Activated gamma-delta T cell (primary cell): ENCODE results near the gene NOTCH3.

Source experiments
- DNase-seq: peaks from one replicate; lab custom pipeline; 2025; lab: John Stamatoyannopoulos, UW

NOTCH3 gene

GRCh38 chr19:15196360-15197005, 4.3 kb downstream of the NOTCH3 start:
- DNase-seq: no peak

DNA sequence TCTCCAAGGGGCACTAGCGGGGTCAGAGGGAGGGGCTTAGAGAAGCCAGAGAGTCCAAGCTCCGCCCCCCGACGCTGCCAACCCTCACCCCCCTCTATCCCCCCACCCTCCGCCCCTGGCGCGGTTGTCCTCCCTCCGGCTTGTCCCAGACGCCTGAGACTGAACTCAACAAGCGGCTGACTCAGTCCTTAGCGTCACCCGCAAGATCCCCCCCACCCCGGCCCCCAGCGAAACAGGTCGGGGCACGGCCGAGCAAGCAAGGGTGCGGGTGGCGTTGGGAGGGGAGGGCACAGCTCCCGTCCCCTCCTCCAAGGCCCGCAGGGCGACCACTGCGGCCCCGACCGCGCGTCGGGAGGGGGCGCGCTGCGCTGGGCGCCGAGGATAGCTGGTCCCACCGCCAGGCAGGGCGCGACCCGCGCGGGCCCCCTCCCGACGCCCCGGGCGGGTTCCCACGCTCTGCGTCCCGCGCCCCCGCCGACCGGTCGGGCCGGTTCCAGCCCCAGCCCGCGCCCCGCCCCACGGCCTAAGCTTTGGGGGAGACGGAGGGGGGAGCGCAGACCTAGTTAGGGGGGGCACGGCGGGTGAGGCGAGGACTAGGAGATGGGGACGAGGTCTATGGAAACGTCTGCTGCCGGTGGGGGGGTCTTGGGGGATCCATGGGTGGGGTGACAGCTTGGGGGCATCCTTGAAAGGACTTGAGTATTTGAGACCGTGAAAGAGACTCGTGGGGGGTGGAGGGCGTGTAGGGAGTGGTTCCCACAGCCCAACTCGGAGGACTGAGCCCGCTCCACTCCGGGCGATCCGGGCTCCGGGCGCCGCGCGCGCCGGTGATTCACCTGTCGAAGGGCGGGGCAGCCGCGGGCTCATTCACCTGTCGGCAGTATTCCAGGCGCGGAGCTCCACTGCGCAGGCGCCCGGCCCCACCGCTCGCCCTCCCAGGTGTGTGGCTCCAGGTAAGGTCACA, 5.1 kb downstream of the NOTCH3 start:
- no peak for DNase-seq

GRCh38 chr19:15194938-15195337, 5.9 kb downstream of the NOTCH3 start:
- no peak for DNase-seq

GRCh38 chr19:15191982-15192381, 8.8 kb downstream of the NOTCH3 start:
- DNase-seq: no peak

- no peak for DNase-seq
Observed at GRCh38 chr19:15191514-15191913, 9.3 kb downstream of the NOTCH3 start.

- DNase-seq: no peak
Observed at GRCh38 chr19:15188851-15189250, 11.9 kb downstream of the NOTCH3 start.

DNA sequence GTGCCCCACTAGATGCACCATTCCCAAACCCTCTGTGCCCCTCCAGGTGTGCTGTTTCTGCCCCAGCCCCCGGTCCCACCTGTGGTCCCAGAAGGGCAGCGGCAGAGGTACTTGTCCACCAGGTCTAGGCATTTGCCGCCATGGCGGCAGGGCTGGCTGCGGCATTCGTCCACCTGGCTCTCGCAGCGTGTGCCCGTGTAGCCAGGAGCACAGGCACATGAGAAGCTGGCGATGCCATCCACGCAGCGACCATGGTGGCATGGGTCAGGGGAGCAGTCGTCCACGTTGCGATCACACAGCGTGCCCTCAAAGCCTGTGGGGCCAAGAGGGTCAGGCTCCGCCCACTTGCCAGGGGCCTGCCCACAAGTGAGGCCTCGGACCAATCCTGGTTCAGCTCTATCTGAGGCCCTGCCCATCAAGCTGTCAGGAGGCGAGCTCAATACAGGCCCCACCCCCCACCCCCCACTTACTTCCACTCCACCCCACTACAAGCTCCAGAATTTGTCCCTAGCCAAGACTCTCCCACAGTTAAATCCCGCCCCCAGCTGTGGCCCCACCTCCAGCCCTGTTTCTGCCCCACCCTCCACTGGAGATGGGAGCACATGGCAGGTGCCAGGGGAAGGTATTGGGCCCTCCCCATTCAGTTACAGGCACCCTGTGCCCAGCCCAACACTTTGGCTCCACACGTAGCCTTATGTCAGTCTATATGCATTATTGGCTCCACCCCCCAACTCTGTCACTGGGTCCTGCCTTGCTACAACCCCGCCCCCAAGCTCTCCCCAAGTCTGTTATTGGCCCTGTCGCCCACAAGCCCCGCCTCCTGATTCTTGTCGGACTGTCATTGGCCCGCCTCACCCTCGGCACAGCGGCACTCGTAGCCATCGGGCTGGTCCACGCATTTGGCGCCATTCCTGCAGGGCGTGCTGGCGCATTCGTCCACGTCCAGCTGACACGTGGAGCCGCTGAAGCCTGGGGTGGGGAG, 13.5 kb downstream of the NOTCH3 start:
- no peak for DNase-seq

DNA sequence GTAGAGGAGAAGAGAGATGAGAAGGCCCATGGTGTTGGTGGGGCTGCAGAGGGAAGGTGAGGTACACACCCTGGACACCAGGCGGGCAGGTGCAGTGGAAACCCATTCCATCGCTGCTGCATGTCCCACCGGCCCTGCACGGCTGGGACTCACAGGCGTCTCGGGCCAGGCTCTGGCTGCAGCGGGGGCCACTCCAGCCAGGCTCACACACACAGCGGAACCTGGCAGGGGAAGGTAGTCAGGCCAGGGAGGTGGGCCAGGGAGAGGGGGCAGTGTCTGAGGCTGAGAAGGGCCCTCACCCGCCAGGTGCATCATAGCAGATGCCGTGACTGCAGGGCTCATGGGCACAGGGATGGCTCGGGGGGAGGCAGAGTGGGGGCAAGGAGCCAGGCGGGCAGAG, 15.6 kb downstream of the NOTCH3 start:
- no peak for DNase-seq

DNA sequence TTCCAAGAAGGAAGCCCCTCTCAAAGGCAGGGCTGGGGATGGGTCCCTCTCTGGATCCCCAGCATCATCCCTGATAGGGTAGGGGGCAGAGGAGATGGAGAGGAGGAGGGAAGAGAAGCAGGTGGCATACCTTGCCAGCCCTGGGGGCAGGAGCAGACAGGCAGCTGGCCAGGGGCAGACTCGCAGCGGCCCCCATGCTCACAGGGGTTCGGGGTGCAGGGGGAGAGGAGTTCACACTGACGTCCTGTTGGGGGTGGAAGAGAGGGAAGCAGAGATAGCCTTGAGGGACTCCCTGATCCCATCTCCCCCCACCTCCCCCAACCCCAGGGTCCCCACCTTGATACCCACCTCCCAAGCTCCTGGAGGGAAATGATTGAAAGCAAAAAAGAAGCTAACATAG, 16.0 kb downstream of the NOTCH3 start:
- DNase-seq: no peak

- no peak for DNase-seq
Observed at GRCh38 chr19:15181394-15181793, 19.4 kb downstream of the NOTCH3 start.

DNA sequence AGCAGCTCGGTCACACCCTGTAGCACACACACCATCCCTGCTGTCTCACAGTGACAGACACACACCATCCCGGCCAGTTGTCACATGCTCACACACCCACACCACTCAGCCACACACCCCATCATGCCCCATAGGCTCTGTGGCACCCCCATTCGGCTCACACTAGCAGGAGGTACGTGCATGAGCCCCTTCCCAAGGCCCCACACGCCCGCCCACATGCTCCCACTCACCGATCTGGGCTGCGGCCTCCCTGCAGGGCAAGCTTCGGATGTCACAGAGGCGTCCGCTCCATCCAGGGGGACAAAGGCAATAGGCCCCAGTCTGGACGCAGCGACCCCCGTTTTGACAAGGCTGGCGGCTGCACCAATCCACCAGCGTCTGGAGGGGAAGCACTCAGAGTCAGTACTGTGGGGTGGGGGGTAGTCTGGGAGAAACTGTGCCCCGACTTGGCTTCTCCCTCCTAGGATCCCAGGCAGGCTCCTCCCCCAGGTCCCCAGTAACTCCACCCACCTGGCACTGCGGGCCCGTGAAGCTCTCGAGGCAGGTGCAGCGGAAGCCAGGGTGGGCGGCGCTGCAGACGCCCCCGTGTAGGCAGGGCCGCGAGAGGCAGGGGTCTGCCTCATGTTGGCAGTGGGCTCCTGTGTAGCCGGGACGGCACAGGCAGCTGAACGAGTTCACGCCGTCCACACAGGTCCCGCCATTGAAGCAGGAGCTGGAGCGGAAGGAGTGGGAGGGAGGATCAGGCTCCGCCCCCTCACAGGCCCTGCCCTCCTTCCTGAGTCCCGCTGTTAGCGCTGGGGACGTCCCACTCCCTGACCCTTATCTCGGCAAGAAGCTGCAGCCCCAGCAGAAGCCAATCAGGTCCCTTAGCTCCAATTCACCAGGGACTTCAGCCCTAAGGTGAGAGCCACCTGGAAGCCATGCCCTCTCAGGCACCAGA, 20.1 kb downstream of the NOTCH3 start:
- no peak for DNase-seq

GRCh38 chr19:15178629-15179308, 22.0 kb downstream of the NOTCH3 start:
- DNase-seq: no peak

- DNase-seq: peak; percentile 65
Observed at GRCh38 chr19:15177269-15178116, 23.3 kb downstream of the NOTCH3 start.

- DNase-seq: no peak
Observed at GRCh38 chr19:15175609-15176008, 25.2 kb downstream of the NOTCH3 start.

- no peak for DNase-seq
Observed at GRCh38 chr19:15173746-15174404, 26.9 kb downstream of the NOTCH3 start.

GRCh38 chr19:15170345-15170744, 30.4 kb downstream of the NOTCH3 start:
- no peak for DNase-seq

GRCh38 chr19:15169541-15170285, 31.1 kb downstream of the NOTCH3 start:
- DNase-seq: no peak

DNA sequence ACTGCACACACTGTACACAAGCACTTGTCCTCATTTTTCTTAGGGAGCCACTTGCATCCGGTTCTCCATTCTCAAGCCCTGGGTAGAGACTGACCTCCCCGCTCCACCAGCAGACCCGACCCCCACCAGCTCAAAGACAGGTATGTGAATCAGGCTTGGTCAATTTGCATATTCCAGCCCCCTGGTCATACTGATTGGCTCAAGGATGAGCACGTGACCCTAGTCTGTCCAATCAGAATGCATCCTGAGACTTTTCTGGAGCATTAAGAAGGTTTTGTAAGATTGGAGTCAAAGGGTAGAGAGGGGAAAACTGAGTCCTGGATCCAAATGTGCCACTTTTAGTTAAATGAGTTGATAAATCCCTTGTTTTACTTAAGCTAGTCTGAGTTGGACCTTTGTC, 34.1 kb downstream of the NOTCH3 start:
- no peak for DNase-seq
